ENCODE data around the gene PITPNB.

The PITPNB gene

DNA sequence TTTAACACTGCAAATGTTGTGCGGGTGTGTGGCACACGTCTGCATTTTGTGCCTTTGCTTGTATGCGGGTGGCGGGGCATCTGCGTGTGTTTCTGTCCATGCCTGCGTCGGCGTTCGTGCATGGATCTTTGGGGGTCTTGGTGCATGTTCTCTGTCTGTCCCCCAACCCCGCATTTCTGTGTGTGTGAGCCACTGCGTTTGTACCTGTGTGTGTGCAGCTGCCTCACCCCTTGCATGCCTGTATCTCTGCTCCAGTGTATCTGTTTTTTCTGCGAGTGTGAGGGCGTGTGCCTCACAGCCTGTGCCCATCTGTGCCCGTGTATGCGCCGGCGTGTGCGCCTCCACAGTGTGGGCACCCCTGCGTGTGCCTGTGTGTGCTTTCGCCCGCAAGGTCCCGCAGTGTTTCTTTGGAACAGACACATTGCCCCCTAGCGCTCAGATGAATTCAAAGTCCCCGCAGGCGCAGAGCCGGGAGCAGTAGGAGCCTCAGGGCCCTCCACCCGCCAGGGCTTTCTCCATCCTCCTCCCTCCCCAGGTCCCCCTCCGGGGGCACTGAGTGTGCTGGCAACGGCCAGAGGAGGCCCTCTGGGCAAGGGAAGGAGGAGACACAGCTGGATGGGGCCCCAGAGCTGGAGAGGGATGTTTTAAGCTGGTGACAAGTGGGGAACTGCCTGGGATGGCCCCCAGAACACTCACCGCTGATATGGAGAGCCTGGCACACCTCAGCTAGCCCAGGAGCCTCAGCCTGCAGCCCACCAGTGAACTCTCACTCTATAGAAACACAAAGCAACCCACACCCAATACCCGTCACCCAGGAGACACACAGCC, 114.4 kb downstream of the PITPNB start:
- peak in 1 of 3 experiments; percentile 12 for DNase-seq (ENCODE audit: low read depth in 2 of 3, low spot score in 2 of 3)

DNA sequence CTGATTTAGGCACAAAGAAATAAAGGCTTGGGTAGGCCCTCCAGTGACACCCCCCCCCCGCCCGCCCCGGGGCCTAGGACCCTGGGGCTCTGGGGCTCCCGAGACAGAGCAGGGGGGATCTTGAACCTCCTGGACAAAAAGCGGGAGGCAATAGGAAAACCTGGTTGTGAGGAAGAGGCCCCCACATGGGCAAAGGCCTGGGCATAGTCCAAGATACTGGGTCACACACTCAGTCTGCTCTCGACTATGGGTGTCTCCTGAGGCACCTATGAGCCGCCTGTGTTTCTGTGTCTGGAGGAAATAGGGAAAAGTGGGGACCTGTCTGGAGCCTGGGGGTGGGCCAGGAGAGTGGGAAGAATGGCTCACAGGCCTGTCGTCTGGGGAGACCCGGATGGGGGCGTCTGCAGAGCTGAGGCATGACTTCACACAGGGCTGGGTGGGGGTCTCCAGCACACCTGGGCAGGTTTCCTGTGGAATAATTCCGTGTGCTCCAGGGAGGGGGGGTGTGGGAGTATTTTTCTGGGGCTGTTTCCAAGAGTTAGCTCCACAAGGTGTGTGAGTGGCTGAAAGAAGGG, 115.1 kb downstream of the PITPNB start:
- no peak for DNase-seq (ENCODE audit: low read depth in 2 of 3, low spot score in 2 of 3)

DNA sequence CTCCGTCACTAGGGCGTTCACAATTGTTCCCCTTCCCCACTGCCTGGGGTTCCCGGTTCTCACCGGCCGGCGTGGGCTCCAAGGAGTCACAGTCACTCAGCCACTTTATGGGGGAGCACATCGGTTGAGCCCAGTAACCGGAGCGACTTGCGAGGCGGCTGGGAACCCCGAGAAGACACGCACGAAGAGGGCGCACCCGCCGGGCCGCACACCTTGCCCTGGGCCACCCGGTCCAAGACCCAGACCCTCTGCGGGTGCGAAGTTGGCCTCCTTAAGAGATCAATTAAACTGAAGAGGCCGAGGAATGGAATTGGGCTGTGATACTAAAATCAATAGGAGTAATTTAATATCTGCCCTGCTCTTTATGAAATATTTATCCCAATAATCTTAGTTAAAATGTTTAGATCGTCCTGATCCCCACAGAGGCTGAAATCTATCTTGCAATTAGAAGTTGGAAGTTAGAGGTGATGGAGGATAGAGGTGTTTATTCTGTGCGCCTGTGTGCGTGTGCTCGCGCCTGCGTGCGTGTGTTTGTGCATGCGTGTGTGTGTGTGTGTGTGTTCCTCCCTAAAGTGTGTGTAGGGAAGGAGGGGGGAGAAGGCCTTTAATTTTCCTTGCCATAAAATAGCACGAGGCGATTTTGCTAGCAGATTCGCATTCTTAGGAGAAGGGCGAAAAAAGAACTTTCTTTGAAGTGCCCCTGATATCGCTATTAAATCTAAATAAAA, 116.5 kb downstream of the PITPNB start:
- peak in 1 of 3 experiments; percentile 5 for DNase-seq (ENCODE audit: low read depth in 2 of 3, low spot score in 2 of 3)
